Stimulated activated memory B cell treated with anti-CD40 and anti-IgM and Interleukin-4, amounts not matched to agents 10 μg/mL and 1 μg/mL and 100 μg/mL, for 72 hours (primary cell): ENCODE data around the gene RFX7.

Source experiments
- ATAC-seq: fragments of 150-1000 bp; cut with Tn5 transposase; 2 replicates; pipeline ENCODE4 v1.10.0; 2021
- H3K27ac Mint-ChIP-seq: one replicate; pipeline ENCODE4 v1.8.0; 2022; ENCODE audit warnings: mild to moderate bottlenecking, mixed read lengths
- H3K27me3 Mint-ChIP-seq: one replicate; pipeline ENCODE4 v1.8.0; 2022; ENCODE audit warnings: mixed read lengths
- H3K36me3 Mint-ChIP-seq: one replicate; pipeline ENCODE4 v1.8.0; 2022; ENCODE audit warnings: mixed read lengths
- H3K4me1 Mint-ChIP-seq: one replicate; pipeline ENCODE4 v1.8.0; 2022; ENCODE audit warnings: mixed read lengths
- H3K4me3 Mint-ChIP-seq: one replicate; pipeline ENCODE4 v1.8.0; 2022; ENCODE audit warnings: mild to moderate bottlenecking, moderate library complexity, mixed read lengths
- H3K9me3 Mint-ChIP-seq: one replicate; pipeline ENCODE4 v1.8.0; 2022; ENCODE audit warnings: mixed read lengths

RFX7 gene

DNA sequence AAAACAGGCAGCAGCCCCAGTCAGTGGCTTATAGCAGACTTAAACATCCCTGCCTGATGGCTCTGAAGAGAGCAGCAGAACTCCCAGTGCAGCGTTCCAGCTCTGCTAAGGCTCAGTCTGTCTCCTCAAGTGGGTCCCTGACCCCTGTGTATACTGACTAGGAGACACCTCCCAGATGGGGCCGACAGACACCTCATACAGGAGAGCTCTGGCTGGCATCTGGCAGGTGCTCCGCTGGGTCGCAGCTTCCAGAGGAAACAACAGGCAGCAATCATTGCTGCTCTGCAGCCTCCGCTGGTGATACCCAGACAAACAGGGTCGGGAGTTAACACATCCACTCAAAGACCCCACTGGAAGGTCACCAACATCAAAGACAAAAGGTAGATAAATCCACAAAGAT, 93.5 kb downstream of the RFX7 start:
- no peak for ATAC-seq
- H3K4me1 Mint-ChIP-seq: peaks cover 59% of the 10 kb centered on the region
- no peak overlapping the region for H3K27ac Mint-ChIP-seq
- no peak overlapping the region for H3K4me3 Mint-ChIP-seq
- peaks cover 62% of the 10 kb centered on the region for H3K36me3 Mint-ChIP-seq
- no peaks in the 10 kb centered on the region for H3K27me3 Mint-ChIP-seq
- peaks cover 8% of the 10 kb centered on the region for H3K9me3 Mint-ChIP-seq

GRCh38 chr15:56148064-56148463, 95.6 kb downstream of the RFX7 start:
- Mint-ChIP-seq H3K4me1 (peaks cover 42% of the 10 kb centered on the region), H3K27me3 (no peaks in the 10 kb centered on the region), H3K9me3 (no peaks in the 10 kb centered on the region), H3K36me3 (peaks cover 47% of the 10 kb centered on the region), H3K4me3 (no peak overlapping the region), H3K27ac (no peak overlapping the region)
- ATAC-seq: no peak

DNA sequence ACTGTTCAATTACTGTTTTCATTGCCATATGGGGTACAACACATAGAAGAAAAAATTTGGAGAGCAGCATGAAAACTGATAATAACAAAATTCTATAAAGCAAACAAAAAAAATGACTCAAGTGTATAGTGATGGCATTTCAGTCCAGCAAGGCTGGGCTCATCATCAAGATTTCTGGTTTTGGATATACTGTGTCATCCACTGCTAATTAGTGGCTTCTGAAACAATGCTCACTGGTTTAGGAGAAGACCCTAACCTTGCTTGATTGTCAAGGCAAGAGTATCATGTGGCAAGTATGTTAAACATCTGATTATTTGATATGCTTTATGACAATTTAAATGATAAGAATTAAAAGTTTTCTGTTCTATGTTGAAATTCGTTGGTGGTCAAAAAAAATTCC, 96.9 kb downstream of the RFX7 start:
- Mint-ChIP-seq H3K4me3 (no peak overlapping the region), H3K27me3 (no peaks in the 10 kb centered on the region), H3K4me1 (peaks cover 29% of the 10 kb centered on the region), H3K9me3 (no peaks in the 10 kb centered on the region), H3K27ac (no peak overlapping the region), H3K36me3 (peaks cover 42% of the 10 kb centered on the region)
- no peak for ATAC-seq

DNA sequence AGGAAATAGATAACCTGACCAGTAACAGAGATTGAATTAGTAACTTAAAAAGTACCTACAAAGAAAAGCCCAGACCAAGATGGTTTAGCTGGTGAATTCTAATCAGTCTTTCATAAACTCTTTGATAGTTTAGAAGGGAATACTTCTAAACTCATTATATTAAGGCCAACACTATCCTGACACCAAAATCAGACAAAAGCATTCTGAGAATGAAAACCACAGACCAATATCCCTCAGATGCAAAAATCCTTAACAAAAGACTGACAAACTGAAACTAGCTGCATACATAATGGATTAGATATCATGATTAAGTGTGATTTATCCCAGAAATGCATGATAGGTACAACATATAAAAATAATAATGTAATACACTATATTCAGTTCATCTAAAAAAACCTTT, 115.6 kb downstream of the RFX7 start:
- ATAC-seq: no peak
- Mint-ChIP-seq H3K27me3 (no peaks in the 10 kb centered on the region), H3K4me1 (no peaks in the 10 kb centered on the region), H3K36me3 (peaks cover 89% of the 10 kb centered on the region), H3K9me3 (peaks cover 18% of the 10 kb centered on the region), H3K4me3 (no peak overlapping the region), H3K27ac (no peak overlapping the region)

GRCh38 chr15:56126409-56126808, 117.3 kb downstream of the RFX7 start:
- Mint-ChIP-seq H3K4me3 (no peak overlapping the region), H3K4me1 (no peaks in the 10 kb centered on the region), H3K27me3 (no peaks in the 10 kb centered on the region), H3K36me3 (peaks cover 98% of the 10 kb centered on the region), H3K9me3 (peaks cover 26% of the 10 kb centered on the region), H3K27ac (no peak overlapping the region)
- no peak for ATAC-seq

- no peak for ATAC-seq
- Mint-ChIP-seq H3K4me1 (no peaks in the 10 kb centered on the region), H3K27ac (no peak overlapping the region), H3K4me3 (no peak overlapping the region), H3K9me3 (peaks cover 28% of the 10 kb centered on the region), H3K36me3 (peaks cover 91% of the 10 kb centered on the region), H3K27me3 (no peaks in the 10 kb centered on the region)
Measured at GRCh38 chr15:56124391-56124790, 119.3 kb downstream of the RFX7 start.

GRCh38 chr15:56105855-56106254, 137.8 kb downstream of the RFX7 start:
- no peaks in the 10 kb centered on the region for H3K9me3 Mint-ChIP-seq

DNA sequence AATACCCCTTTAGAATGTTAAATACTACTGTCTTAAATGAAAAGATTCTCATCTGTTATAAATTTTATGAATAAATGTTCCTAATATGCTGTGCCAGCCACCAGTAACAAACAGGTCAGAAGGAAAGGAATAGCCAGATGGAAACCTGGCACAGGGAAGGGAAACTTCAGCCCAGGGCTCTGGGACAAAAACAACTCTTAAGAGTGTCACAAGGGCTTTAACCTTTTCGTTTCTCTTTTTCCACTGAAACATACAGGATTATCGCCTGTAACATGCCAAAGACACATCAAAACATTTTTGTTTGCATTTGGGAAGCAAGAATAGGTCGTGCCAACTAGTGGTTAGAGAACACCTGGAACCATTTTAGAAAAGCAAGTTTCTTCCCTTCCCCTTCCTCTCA, 141.2 kb downstream of the RFX7 start:
- Mint-ChIP-seq H3K9me3 (no peaks in the 10 kb centered on the region), H3K4me1 (no peaks in the 10 kb centered on the region), H3K36me3 (peaks cover 6% of the 10 kb centered on the region)

More at GRCh38 chr15:56105855-56106254, 137.8 kb downstream of the RFX7 start:
- Mint-ChIP-seq H3K4me3 (no peak overlapping the region), H3K4me1 (peaks cover 10% of the 10 kb centered on the region), H3K27me3 (no peaks in the 10 kb centered on the region), H3K36me3 (peaks cover 13% of the 10 kb centered on the region), H3K27ac (no peak overlapping the region)
- ATAC-seq: no peak

DNA sequence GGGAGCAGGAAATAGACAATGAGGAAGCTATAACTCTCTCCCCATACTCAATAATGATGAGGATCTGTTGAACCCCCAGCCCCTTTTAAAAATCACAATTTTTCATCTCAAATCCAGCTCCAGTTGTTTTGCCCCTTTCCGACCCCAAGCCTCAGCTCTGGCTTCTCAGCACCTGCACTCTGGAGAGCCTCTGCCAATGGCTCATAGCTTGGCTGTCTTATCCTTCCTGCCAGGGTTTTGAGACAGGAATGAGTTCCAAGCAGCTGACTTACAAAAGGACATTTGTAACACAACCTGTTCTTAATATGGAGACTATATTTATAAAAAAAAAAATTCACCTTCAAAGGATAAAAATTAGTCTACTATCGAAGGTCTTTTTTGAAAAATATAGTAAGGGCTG, 144.4 kb downstream of the RFX7 start:
- H3K9me3 Mint-ChIP-seq: no peaks in the 10 kb centered on the region
- H3K27me3 Mint-ChIP-seq: no peaks in the 10 kb centered on the region
- peaks cover 33% of the 10 kb centered on the region for H3K36me3 Mint-ChIP-seq
- no peaks in the 10 kb centered on the region for H3K4me1 Mint-ChIP-seq
- no peak for ATAC-seq
- H3K27ac Mint-ChIP-seq: no peak overlapping the region
- H3K4me3 Mint-ChIP-seq: no peak overlapping the region

More for the DNA sequence above, 141.2 kb downstream of the RFX7 start:
- no peak overlapping the region for H3K27ac Mint-ChIP-seq
- no peak overlapping the region for H3K4me3 Mint-ChIP-seq
- no peak for ATAC-seq
- H3K27me3 Mint-ChIP-seq: no peaks in the 10 kb centered on the region

GRCh38 chr15:56098195-56098863, 145.3 kb downstream of the RFX7 start:
- H3K27ac Mint-ChIP-seq: no peak overlapping the region
- peaks cover 43% of the 10 kb centered on the region for H3K36me3 Mint-ChIP-seq
- ATAC-seq: no peak

GRCh38 chr15:56095406-56095805, 148.3 kb downstream of the RFX7 start:
- Mint-ChIP-seq H3K27me3 (no peaks in the 10 kb centered on the region), H3K36me3 (peaks cover 58% of the 10 kb centered on the region), H3K9me3 (no peaks in the 10 kb centered on the region), H3K4me3 (no peak overlapping the region), H3K4me1 (no peaks in the 10 kb centered on the region), H3K27ac (no peak overlapping the region)
- ATAC-seq: no peak

More at GRCh38 chr15:56098195-56098863, 145.3 kb downstream of the RFX7 start:
- no peak overlapping the region for H3K4me3 Mint-ChIP-seq
- H3K9me3 Mint-ChIP-seq: no peaks in the 10 kb centered on the region
- no peaks in the 10 kb centered on the region for H3K27me3 Mint-ChIP-seq
- H3K4me1 Mint-ChIP-seq: no peaks in the 10 kb centered on the region

DNA sequence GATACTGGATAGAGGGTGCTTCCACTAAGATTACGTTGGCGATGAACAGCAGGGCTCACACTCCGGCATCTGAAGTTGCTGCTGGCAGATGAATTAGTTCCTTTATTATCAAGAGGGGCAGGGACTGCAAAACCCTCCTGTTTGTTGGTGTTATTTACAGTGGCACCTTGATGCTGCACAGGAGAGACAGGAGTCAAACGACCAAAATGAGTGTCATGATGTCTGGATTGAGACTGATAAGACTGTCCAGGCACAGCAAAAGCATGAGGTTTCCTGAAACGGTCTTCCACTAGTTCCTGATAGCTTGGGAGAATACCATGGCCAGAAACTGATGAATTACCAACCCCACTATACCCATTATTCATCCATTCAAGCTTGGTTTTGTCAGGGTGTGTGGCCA, 149.5 kb downstream of the RFX7 start:
- ATAC-seq: no peak
- peaks cover 55% of the 10 kb centered on the region for H3K36me3 Mint-ChIP-seq
- no peaks in the 10 kb centered on the region for H3K4me1 Mint-ChIP-seq
- H3K9me3 Mint-ChIP-seq: no peaks in the 10 kb centered on the region
- no peaks in the 10 kb centered on the region for H3K27me3 Mint-ChIP-seq
- no peak overlapping the region for H3K4me3 Mint-ChIP-seq
- no peak overlapping the region for H3K27ac Mint-ChIP-seq

DNA sequence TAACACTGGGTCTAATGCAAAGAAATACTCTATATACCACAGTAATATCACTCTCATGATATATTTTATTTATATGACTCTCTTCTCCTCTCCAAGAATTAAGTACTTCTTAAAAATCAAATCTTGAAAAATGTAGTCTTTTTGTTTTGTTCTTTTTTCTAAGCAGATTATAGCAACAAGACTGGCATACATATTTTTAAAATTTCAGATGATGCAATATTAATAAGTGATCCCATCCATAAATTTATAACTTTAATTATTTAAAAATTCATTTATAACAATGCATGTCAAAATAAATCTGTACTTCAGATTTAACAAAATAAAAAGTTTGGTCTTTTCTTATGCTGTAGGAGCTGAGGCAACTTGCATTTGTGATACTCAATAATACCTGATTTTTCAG, 155.3 kb downstream of the RFX7 start:
- H3K27me3 Mint-ChIP-seq: no peaks in the 10 kb centered on the region
- H3K4me1 Mint-ChIP-seq: no peaks in the 10 kb centered on the region
- no peak overlapping the region for H3K27ac Mint-ChIP-seq
- H3K36me3 Mint-ChIP-seq: peaks cover 16% of the 10 kb centered on the region
- no peaks in the 10 kb centered on the region for H3K9me3 Mint-ChIP-seq
- H3K4me3 Mint-ChIP-seq: no peak overlapping the region
- ATAC-seq: no peak

- Mint-ChIP-seq H3K9me3 (no peaks in the 10 kb centered on the region), H3K27ac (no peak overlapping the region), H3K36me3 (peaks cover 2% of the 10 kb centered on the region), H3K27me3 (no peaks in the 10 kb centered on the region), H3K4me1 (no peaks in the 10 kb centered on the region), H3K4me3 (no peak overlapping the region)
- no peak for ATAC-seq
Measured at GRCh38 chr15:56086566-56086965, 157.1 kb downstream of the RFX7 start.

DNA sequence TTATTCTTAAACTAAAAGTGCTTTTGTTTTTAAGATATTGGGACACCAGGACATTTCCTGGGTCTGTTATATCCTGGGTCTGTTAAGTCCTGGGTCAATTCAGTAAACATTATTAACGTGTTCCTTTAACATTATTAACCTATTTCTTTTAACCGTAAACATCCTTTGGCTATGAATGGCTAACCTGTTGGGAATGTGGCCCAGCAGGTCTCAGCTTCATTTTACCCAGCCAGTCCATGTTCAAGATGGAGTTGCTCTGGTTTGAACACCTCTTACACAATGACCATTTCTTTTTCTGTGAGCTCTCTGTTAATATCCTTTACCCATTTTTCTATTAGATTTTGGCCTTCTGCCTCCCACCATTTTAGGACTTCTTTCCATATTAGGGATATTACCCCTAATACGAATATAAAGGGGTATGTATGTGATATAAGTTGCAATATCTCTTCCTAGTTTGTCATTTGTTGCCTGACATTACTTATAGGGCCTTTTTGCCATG, 161.4 kb downstream of the RFX7 start:
- Mint-ChIP-seq H3K4me1 (no peaks in the 10 kb centered on the region), H3K9me3 (no peaks in the 10 kb centered on the region), H3K27me3 (no peaks in the 10 kb centered on the region), H3K27ac (no peak overlapping the region), H3K36me3 (no peaks in the 10 kb centered on the region), H3K4me3 (no peak overlapping the region)
- ATAC-seq: no peak

DNA sequence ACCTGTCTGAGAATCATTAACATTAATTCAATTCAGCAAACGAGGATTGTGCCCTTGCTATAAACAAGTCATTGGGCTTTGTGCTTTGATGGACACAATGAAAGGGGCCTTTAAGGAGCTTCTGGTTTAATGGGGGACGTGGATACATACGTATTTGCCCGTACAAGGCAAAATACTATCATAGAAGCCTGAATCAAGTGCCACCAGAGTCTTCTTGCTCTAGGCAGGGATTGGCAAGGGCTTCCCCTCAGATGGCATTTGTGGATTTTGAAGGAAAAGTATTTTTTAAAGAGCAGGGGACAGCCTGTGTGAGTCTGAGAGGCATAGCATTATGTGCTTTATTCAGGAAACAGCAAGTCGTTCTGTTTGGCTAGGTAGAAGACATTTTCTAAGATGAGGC, 166.6 kb downstream of the RFX7 start:
- Mint-ChIP-seq H3K9me3 (no peaks in the 10 kb centered on the region), H3K4me3 (no peak overlapping the region), H3K27me3 (no peaks in the 10 kb centered on the region), H3K36me3 (no peaks in the 10 kb centered on the region), H3K4me1 (no peaks in the 10 kb centered on the region), H3K27ac (no peak overlapping the region)
- ATAC-seq: no peak
